Stomach (tissue), 4 donors: ENCODE results near the gene MAGI1.

Experiments used
- EP300 ChIP-seq: sonication (generic); formaldehyde crosslinking; IDR thresholded peaks from one replicate; pipeline ENCODE4 v1.6.1; 2017; ENCODE audit warnings: antibody characterized with exemption
- TF ChIP-seq, protein P1 (sequence below), 7 experiments: fragments of 450-650 bp in 4 of 7; fragments of 200-600 bp in 3 of 7; sonication (generic) in 3 of 7; IDR thresholded peaks; one replicate each; pipeline ENCODE4 v1.5.1; 2016 to 2019; ENCODE audit warnings: antibody characterized with exemption in 7 of 7, control low read depth in 2 of 7, mild to moderate bottlenecking in 1 of 7

DNA sequence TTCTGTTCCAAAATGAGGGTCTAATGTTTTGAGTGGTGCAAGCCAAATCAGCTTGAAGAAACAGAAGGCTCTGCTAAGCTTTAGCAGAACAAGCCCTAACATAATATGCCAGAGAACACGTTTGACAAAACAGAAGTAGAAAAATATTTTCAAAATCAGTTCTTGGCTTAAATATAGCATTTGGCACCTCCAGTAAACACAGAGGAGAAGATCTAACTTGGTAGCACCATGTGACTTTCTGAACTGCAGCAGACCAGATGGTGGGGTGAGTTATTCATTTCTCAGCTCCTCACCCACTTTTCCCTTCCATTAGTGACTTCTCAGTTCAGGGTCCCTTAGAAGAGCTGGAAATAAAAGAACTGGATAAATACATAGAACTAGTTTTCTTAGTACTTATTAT lies 395.8 kb downstream of the MAGI1 start:
- TF ChIP-seq EP300: no peak
- TF ChIP-seq, protein P1, sequence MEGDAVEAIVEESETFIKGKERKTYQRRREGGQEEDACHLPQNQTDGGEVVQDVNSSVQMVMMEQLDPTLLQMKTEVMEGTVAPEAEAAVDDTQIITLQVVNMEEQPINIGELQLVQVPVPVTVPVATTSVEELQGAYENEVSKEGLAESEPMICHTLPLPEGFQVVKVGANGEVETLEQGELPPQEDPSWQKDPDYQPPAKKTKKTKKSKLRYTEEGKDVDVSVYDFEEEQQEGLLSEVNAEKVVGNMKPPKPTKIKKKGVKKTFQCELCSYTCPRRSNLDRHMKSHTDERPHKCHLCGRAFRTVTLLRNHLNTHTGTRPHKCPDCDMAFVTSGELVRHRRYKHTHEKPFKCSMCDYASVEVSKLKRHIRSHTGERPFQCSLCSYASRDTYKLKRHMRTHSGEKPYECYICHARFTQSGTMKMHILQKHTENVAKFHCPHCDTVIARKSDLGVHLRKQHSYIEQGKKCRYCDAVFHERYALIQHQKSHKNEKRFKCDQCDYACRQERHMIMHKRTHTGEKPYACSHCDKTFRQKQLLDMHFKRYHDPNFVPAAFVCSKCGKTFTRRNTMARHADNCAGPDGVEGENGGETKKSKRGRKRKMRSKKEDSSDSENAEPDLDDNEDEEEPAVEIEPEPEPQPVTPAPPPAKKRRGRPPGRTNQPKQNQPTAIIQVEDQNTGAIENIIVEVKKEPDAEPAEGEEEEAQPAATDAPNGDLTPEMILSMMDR (IDR thresholded peaks at IDR 0.05): no peak
